ENCODE measurements around the gene CES4A.

CES4A gene

DNA sequence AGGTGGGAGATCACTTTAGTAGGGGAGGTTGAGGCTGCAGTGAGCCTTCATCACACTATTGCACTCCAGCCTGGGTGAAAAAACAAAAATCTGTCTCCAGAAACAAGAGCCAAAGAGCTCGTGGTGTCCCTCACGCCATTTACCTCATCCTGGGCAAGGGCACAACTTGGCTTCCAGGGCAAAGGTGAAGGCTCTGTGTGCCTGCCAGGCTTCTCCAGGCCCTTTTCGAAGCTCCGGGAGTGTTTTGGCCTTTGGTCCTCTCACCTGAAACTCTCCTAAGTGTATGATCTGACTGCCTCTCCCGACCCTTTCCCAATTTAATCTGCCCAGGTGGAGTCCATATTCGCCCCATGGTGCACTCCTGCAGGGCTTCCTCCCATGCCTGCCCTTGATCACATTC lies 38.9 kb upstream of the CES4A start:
- Histone ChIP-seq H3K9me3 (ENCODE audit: control extremely low read depth in 1 of 5, control insufficient read depth in 4 of 5, insufficient read depth in 2 of 5, low read depth in 1 of 5, low read length in 4 of 5) (peaks cover 0 to 5% (median 0%) of the 10 kb centered on the region in 5 experiments), H3K27ac (ENCODE audit: insufficient read depth in 1 of 2, low read depth in 1 of 2, low read length in 2 of 2, poor library complexity in 1 of 2, severe bottlenecking in 2 of 2) (no peak overlapping the region), H3K4me1 (ENCODE audit: control extremely low read depth in 1 of 4, control insufficient read depth in 4 of 4, insufficient read depth in 4 of 4, low read length in 3 of 4) (peaks cover 0 to 17% (median 14%) of the 10 kb centered on the region in 4 experiments), H3K36me3 (ENCODE audit: control insufficient read depth in 4 of 4, insufficient read depth in 4 of 4, low read length in 3 of 4) (no peaks in the 10 kb centered on the region), H3K27me3 (replicated peaks in 2 of 5; ENCODE audit: control insufficient read depth in 4 of 5, insufficient read depth in 5 of 5, low read length in 4 of 5) (peaks cover 10 to 43% (median 26%) of the 10 kb centered on the region in 5 experiments), H3K4me3 (ENCODE audit: control insufficient read depth in 1 of 7, extremely low read depth in 1 of 7, insufficient read depth in 4 of 7, low read depth in 2 of 7, low read length in 6 of 7) (no peak overlapping the region)
- CTCF ChIA-PET, result interaction anchor here (0.7 to 5.7 kb wide), 5 partner anchors 11 to 250 kb away, joined by 3 to 33 read pairs (median 4); partner anchors contain the start of genes CES3 and ELMO3
- DNase-seq, result no peak
- 83% methylated on average over 5 of the region's 6 CpGs for WGBS (ENCODE audit: insufficient coverage)
- POLR2A ChIA-PET, result no interaction called here

DNA sequence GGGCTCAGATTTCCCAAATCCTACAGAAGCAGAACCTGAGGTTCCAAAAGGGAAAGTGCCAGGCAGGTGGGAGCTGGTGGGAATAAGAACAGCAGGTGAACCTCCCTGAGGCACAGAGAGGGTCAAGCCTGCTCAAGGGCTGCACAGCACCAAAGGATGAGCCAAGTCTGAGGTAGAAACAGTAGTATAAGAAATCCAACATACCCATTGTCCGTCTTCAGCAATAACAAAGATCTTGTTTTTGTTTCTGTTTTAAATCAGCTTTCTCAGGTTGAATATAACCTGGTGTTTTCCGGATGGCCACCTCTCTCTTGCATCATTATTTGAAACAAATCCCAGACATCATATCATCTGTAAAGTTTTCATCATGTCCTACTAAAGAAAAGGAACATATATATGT lies 38.0 kb upstream of the CES4A start:
- H3K27ac ChIP-seq (ENCODE audit: insufficient read depth in 1 of 2, low read depth in 1 of 2, low read length in 2 of 2, poor library complexity in 1 of 2, severe bottlenecking in 2 of 2), result no peak overlapping the region
- no peaks in the 10 kb centered on the region for H3K36me3 ChIP-seq (ENCODE audit: control insufficient read depth in 4 of 4, insufficient read depth in 4 of 4, low read length in 3 of 4)
- ChIA-PET CTCF (interaction anchor here (0.6 to 5.7 kb wide), 5 partner anchors 12 to 249 kb away, joined by 3 to 33 read pairs (median 4); partner anchors contain the start of genes CES3 and ELMO3), POLR2A (no interaction called here)
- peaks cover 10 to 43% (median 26%) of the 10 kb centered on the region in 5 experiments for H3K27me3 ChIP-seq (replicated peaks in 2 of 5; ENCODE audit: control insufficient read depth in 4 of 5, insufficient read depth in 5 of 5, low read length in 4 of 5)
- peaks cover 0 to 5% (median 0%) of the 10 kb centered on the region in 5 experiments for H3K9me3 ChIP-seq (ENCODE audit: control extremely low read depth in 1 of 5, control insufficient read depth in 4 of 5, insufficient read depth in 2 of 5, low read depth in 1 of 5, low read length in 4 of 5)
- H3K4me3 ChIP-seq (ENCODE audit: control insufficient read depth in 1 of 7, extremely low read depth in 1 of 7, insufficient read depth in 4 of 7, low read depth in 2 of 7, low read length in 6 of 7), result no peak overlapping the region
- no peak for DNase-seq
- H3K4me1 ChIP-seq (ENCODE audit: control extremely low read depth in 1 of 4, control insufficient read depth in 4 of 4, insufficient read depth in 4 of 4, low read length in 3 of 4), result peaks cover 0 to 17% (median 14%) of the 10 kb centered on the region in 4 experiments
- no CpG with 5 or more reads among the region's 2 CpGs for WGBS (ENCODE audit: insufficient coverage)

DNA sequence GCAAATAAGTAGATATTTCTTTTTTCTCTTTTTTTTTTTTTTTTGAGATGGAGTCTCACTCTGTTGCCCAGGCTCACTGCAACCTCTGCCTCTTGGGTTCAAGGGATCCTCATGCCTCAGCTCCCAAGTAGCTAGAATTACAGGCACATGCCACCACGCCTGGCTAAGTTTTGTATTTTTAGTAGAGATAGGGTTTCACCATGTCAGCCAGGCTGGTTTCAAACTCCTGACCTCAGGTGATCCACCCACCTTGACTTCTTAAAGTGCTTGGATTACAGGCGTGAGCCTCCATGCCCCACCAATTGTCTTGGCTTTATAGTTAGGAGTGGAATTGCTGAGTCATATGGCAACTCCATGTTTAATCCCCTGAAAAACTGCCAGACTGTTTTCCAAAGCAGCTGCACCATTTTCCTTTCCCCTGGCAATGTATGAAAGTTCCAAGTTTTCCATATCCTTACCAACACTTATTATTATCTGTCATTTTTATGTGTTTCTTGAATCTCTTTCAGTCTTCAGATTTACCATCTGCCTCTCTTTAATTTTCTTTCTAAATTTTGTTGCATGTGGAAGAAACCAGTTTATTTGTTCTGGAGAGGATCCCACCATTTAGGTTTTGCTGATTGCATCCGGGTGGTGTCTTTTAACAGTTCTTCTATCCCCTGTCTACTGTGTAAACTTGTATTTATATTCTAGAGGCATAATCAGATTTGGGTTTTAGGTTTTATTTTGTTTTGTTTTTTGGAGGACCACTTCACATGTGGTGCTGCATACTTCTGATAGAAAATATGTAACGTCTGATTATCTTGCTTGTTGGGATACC lies 37.2 kb upstream of the CES4A start:
- H3K36me3 ChIP-seq (ENCODE audit: control insufficient read depth in 4 of 4, insufficient read depth in 4 of 4, low read length in 3 of 4), result no peaks in the 10 kb centered on the region
- H3K9me3 ChIP-seq (ENCODE audit: control extremely low read depth in 1 of 5, control insufficient read depth in 4 of 5, insufficient read depth in 2 of 5, low read depth in 1 of 5, low read length in 4 of 5), result peaks cover 0 to 5% (median 0%) of the 10 kb centered on the region in 5 experiments
- CTCF ChIA-PET, result interaction anchor here (0.6 to 5.7 kb wide), 12 partner anchors 12 to 248 kb away, joined by 3 to 33 read pairs (median 4); partner anchors contain the start of genes CES3 and ELMO3
- no peak overlapping the region for H3K4me3 ChIP-seq (ENCODE audit: control insufficient read depth in 1 of 7, extremely low read depth in 1 of 7, insufficient read depth in 4 of 7, low read depth in 2 of 7, low read length in 6 of 7)
- DNase-seq, result no peak
- POLR2A ChIA-PET, result no interaction called here
- H3K27me3 ChIP-seq (replicated peaks in 2 of 5; ENCODE audit: control insufficient read depth in 4 of 5, insufficient read depth in 5 of 5, low read length in 4 of 5), result peaks cover 10 to 43% (median 26%) of the 10 kb centered on the region in 5 experiments
- H3K27ac ChIP-seq (ENCODE audit: insufficient read depth in 1 of 2, low read depth in 1 of 2, low read length in 2 of 2, poor library complexity in 1 of 2, severe bottlenecking in 2 of 2), result no peak overlapping the region
- WGBS (ENCODE audit: insufficient coverage), result 87% methylated on average over 3 of the region's 4 CpGs
- H3K4me1 ChIP-seq (ENCODE audit: control extremely low read depth in 1 of 4, control insufficient read depth in 4 of 4, insufficient read depth in 4 of 4, low read length in 3 of 4), result peaks cover 0 to 17% (median 14%) of the 10 kb centered on the region in 4 experiments

DNA sequence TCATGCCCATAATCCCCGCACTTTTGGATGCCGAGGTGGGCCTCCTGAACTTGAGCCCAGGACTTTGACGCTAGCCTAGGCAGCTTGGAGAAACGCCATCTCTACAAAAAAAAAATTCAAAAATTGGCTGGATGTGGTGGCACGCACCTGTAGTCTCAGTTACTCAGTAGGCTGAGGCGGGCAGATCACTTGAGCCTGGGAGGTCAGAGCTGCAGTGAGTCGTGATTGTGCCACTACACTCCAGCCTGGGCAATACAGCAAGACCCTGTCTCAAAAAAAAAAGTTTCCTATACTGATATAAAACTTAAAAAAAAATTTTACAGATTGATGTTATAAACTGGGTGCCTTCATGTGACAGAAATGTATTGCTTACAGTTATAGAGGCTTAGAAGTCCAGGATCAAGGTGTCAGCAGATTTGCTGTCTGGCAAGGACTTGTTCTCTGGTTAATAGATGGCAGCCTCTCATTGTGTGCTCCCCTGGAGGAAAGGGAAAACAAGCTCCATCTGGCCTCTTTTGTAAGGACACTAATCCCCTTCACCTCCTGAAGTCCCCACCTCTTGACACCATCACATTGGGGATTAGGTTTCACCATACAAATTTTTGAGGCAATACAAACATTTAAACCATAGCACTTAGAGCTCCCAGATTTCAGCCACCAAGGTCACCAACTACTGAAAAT lies 35.8 kb upstream of the CES4A start:
- Histone ChIP-seq H3K4me3 (ENCODE audit: control insufficient read depth in 1 of 7, extremely low read depth in 1 of 7, insufficient read depth in 4 of 7, low read depth in 2 of 7, low read length in 6 of 7) (no peak overlapping the region), H3K4me1 (ENCODE audit: control extremely low read depth in 1 of 4, control insufficient read depth in 4 of 4, insufficient read depth in 4 of 4, low read length in 3 of 4) (peaks cover 0 to 14% (median 12%) of the 10 kb centered on the region in 4 experiments), H3K9me3 (ENCODE audit: control extremely low read depth in 1 of 5, control insufficient read depth in 4 of 5, insufficient read depth in 2 of 5, low read depth in 1 of 5, low read length in 4 of 5) (peaks cover 0 to 5% (median 0%) of the 10 kb centered on the region in 5 experiments), H3K27ac (ENCODE audit: insufficient read depth in 1 of 2, low read depth in 1 of 2, low read length in 2 of 2, poor library complexity in 1 of 2, severe bottlenecking in 2 of 2) (no peak overlapping the region), H3K36me3 (ENCODE audit: control insufficient read depth in 4 of 4, insufficient read depth in 4 of 4, low read length in 3 of 4) (no peaks in the 10 kb centered on the region), H3K27me3 (replicated peaks in 2 of 5; ENCODE audit: control insufficient read depth in 4 of 5, insufficient read depth in 5 of 5, low read length in 4 of 5) (peaks cover 7 to 42% (median 24%) of the 10 kb centered on the region in 5 experiments)
- 96% methylated on average over 6 of the region's 7 CpGs for WGBS (ENCODE audit: insufficient coverage)
- ChIA-PET CTCF (interaction anchor here (0.6 to 5.7 kb wide), 17 partner anchors 10 to 234 kb away, joined by 3 to 33 read pairs (median 4); partner anchors contain the start of gene CES3), POLR2A (interaction anchor here (0.6 kb wide), 1 partner anchor 77 kb away, joined by 3 read pairs; no protein-coding TSS in a partner anchor)
- no peak for DNase-seq

DNA sequence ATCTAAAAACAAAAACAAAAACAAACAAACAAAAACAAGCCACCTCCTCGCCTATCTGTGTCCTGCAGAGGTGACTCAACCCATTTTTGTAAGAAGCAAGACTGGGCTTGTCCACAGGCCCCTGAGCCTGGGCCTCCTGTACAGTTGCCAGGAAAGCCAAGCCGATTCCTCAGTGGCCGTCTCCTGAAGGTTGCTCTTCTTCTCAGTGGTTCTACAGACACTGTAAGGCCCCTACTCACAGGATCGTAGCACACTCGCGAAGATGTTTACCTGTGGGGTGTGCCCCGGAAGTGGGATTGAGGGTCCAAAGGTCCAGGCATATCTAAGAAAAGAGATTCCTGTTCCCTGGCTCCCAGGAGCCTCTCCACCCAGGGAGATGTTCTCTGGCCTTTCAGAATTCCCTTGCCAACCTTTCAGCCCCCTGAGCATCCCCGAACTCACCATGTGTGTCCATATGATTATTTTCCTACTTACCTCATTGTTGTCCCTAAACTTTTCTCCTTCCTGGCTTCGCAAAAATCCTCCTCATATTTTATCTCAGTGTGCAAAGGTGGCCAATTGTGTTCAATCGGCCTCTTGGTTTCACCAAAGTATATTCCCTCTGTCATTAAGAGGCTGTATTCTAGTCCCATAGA lies 34.8 kb upstream of the CES4A start:
- DNase-seq, result no peak
- H3K36me3 ChIP-seq (ENCODE audit: control insufficient read depth in 4 of 4, insufficient read depth in 4 of 4, low read length in 3 of 4), result no peaks in the 10 kb centered on the region
- ChIA-PET POLR2A (interaction anchor here (0.6 kb wide), 4 partner anchors 20 to 225 kb away, joined by 3 read pairs; no protein-coding TSS in a partner anchor), CTCF (interaction anchor here (0.6 to 5.7 kb wide), 22 partner anchors 9 to 245 kb away, joined by 3 to 33 read pairs (median 4); partner anchors contain the start of genes CES3, ELMO3 and RRAD)
- H3K9me3 ChIP-seq (ENCODE audit: control extremely low read depth in 1 of 5, control insufficient read depth in 4 of 5, insufficient read depth in 2 of 5, low read depth in 1 of 5, low read length in 4 of 5), result peaks cover 0 to 5% (median 0%) of the 10 kb centered on the region in 5 experiments
- H3K27me3 ChIP-seq (replicated peaks in 2 of 5; ENCODE audit: control insufficient read depth in 4 of 5, insufficient read depth in 5 of 5, low read length in 4 of 5), result peaks cover 7 to 32% (median 19%) of the 10 kb centered on the region in 5 experiments
- no peak overlapping the region for H3K27ac ChIP-seq (ENCODE audit: insufficient read depth in 1 of 2, low read depth in 1 of 2, low read length in 2 of 2, poor library complexity in 1 of 2, severe bottlenecking in 2 of 2)
- H3K4me3 ChIP-seq (ENCODE audit: control insufficient read depth in 1 of 7, extremely low read depth in 1 of 7, insufficient read depth in 4 of 7, low read depth in 2 of 7, low read length in 6 of 7), result no peak overlapping the region
- 92% methylated on average over 10 of the region's 10 CpGs for WGBS (ENCODE audit: insufficient coverage)
- H3K4me1 ChIP-seq (ENCODE audit: control extremely low read depth in 1 of 4, control insufficient read depth in 4 of 4, insufficient read depth in 4 of 4, low read length in 3 of 4), result peaks cover 0 to 5% (median 3%) of the 10 kb centered on the region in 4 experiments

DNA sequence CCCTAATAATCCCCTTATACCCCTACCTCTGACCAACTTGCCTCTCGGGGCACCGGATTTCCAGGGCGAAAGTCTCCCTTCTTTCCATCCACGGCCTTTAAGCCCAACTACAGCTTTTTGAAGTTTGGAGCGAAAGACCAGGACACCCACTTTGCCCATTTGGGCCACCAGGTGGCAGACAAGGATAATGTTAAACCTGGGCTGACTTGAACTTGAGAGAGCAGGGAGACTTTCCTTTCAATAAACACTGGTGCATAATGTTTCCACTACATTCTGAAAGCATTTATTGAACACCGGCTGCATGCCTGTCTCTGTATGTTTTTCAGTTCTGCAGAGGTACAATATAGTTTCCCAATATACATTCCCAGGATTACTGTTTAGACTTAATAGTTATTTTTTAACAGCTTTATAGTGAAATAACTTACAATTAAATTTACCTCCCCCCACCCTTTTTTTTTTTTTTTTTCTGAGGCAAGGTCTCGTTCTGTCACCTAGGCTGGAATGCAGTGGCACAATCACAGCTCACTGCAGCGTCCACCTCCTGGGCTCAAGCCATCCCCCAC lies 34.2 kb upstream of the CES4A start:
- peaks cover 7 to 26% (median 19%) of the 10 kb centered on the region in 5 experiments for H3K27me3 ChIP-seq (replicated peaks in 2 of 5; ENCODE audit: control insufficient read depth in 4 of 5, insufficient read depth in 5 of 5, low read length in 4 of 5)
- H3K36me3 ChIP-seq (ENCODE audit: control insufficient read depth in 4 of 4, insufficient read depth in 4 of 4, low read length in 3 of 4), result no peaks in the 10 kb centered on the region
- no peak overlapping the region for H3K27ac ChIP-seq (ENCODE audit: insufficient read depth in 1 of 2, low read depth in 1 of 2, low read length in 2 of 2, poor library complexity in 1 of 2, severe bottlenecking in 2 of 2)
- H3K4me1 ChIP-seq (ENCODE audit: control extremely low read depth in 1 of 4, control insufficient read depth in 4 of 4, insufficient read depth in 4 of 4, low read length in 3 of 4), result no peaks in the 10 kb centered on the region
- DNase-seq, result peak; percentile 71 to 86 (median 78)
- peaks cover 0 to 5% (median 0%) of the 10 kb centered on the region in 5 experiments for H3K9me3 ChIP-seq (ENCODE audit: control extremely low read depth in 1 of 5, control insufficient read depth in 4 of 5, insufficient read depth in 2 of 5, low read depth in 1 of 5, low read length in 4 of 5)
- CTCF ChIA-PET, result interaction anchor here (0.6 to 5.7 kb wide), 20 partner anchors 9 to 321 kb away, joined by 3 to 33 read pairs (median 4); partner anchors contain the start of genes CES3, ELMO3 and RRAD
- POLR2A ChIA-PET, result interaction anchor here (0.6 kb wide), 3 partner anchors 20 to 226 kb away, joined by 3 read pairs; no protein-coding TSS in a partner anchor
- 8% methylated on average over 5 of the region's 8 CpGs for WGBS (ENCODE audit: insufficient coverage)
- no peak overlapping the region for H3K4me3 ChIP-seq (ENCODE audit: control insufficient read depth in 1 of 7, extremely low read depth in 1 of 7, insufficient read depth in 4 of 7, low read depth in 2 of 7, low read length in 6 of 7)
